Measurements from ENCODE around the gene TXNRD3.

DNA sequence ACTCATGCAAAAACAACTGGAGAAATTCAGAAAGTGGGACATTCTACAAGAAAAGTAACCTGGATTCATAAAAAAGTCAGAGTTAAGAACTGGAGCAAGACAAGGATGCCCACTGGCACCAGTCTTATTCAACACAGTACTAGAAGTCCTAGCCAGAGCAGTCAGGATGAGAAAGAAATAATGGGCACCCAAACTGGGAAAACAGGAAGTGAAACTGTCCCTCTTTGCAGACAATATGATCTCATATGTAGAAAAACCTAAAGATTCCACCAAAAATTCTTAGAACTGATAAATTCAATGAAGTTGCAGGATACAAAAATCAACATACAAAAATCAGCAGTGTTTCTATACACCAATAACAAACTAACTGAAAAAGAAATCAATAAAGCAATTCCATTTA, 37.4 kb downstream of the TXNRD3 start:
- TF ChIP-seq EZH2 (IDR thresholded peaks at IDR 0.05; ENCODE audit: low read depth): no peak
- TF ChIP-seq, protein P1, sequence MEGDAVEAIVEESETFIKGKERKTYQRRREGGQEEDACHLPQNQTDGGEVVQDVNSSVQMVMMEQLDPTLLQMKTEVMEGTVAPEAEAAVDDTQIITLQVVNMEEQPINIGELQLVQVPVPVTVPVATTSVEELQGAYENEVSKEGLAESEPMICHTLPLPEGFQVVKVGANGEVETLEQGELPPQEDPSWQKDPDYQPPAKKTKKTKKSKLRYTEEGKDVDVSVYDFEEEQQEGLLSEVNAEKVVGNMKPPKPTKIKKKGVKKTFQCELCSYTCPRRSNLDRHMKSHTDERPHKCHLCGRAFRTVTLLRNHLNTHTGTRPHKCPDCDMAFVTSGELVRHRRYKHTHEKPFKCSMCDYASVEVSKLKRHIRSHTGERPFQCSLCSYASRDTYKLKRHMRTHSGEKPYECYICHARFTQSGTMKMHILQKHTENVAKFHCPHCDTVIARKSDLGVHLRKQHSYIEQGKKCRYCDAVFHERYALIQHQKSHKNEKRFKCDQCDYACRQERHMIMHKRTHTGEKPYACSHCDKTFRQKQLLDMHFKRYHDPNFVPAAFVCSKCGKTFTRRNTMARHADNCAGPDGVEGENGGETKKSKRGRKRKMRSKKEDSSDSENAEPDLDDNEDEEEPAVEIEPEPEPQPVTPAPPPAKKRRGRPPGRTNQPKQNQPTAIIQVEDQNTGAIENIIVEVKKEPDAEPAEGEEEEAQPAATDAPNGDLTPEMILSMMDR (conservative IDR thresholded peaks at IDR 0.05): no peak

Measured in PC-9 (cell line).